Inferior parietal cortex (tissue), 1 donor: Measurements from ENCODE around the gene VLDLR.
"Not testable (repeated sequence)": the region's sequence is repeated elsewhere in the genome, so short reads cannot be mapped to it uniquely, and the experiment has no call there.

Source experiments
- DNase-seq: peaks from one replicate; pipeline ENCODE4 v3.0.0-alpha.2; 2016; ENCODE audit errors: extremely low spot score

The VLDLR gene

GRCh38 chr9:2663461-2664173 is 42.0 kb downstream of the VLDLR start:
- peak; percentile 24 for DNase-seq

DNA sequence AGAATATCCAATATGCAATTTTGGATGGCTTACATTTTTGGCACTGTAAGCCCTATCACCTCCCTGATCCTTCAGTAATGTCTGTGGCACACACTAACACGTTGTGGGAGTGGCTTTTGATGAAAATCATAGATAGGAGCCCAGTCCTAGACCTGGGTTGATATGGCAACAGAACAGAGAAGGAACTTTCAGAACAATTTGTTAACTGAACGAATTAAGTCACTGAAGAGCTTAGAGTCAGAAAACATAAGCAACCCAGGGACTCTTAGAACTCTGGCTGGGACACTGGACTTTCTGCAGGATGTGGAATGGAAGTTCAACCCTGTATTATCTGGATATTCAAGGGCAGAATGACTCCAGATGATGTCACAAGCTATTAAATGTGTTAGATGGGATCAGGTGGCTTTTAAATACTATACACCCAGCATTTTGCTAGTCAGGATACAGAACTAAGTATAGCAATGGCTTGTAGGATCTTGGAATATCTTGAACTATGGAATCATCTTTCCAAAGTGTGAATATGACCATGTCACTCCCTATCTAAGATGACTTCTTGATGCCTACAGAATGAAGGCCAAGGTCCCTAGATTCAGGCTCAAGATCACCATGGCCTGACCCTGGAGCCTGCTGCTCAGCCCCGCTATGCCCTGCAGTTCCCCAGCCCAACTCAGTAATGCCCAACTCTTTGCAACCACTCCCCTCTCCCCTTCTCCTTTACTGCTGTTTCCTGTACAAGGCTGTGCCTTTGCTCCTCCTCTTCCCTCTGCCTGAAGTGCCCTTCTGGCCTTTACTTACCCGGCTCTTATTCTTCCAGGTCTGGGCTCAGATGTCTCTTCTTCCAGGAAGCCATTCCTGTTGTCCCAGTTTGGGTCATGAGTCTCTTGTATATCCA is 42.8 kb downstream of the VLDLR start:
- no peak for DNase-seq

GRCh38 chr9:2666569-2666968 is 45.0 kb downstream of the VLDLR start:
- no peak for DNase-seq

- DNase-seq, result no peak
Observed at GRCh38 chr9:2673161-2673560, 51.6 kb downstream of the VLDLR start.

GRCh38 chr9:2674141-2674824 is 52.7 kb downstream of the VLDLR start:
- DNase-seq, result no peak

GRCh38 chr9:2675834-2676233 is 54.2 kb downstream of the VLDLR start:
- no peak for DNase-seq

- DNase-seq, result no peak
Observed at GRCh38 chr9:2676466-2676865, 54.9 kb downstream of the VLDLR start.

- no peak for DNase-seq
Observed at GRCh38 chr9:2677915-2678889, 56.6 kb downstream of the VLDLR start.

DNA sequence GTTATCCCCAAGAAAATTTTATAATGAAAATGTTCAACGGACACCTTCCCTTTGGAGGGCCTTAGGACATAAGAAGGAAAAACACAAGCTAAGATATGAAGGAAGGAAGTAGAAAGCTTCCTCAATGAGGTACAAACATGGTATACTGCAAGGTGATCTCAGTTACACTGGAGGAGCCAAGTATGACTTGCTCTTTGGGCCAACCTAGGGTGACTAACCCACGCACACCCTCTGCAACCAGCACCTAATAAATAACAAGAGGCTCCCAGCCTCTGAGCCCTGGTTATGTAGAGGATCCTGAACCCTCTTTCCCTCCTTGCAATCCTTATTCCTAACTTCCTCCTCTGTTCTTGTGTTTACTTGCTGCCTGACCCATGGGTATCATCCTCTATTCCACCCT is 57.4 kb downstream of the VLDLR start:
- no peak for DNase-seq

DNA sequence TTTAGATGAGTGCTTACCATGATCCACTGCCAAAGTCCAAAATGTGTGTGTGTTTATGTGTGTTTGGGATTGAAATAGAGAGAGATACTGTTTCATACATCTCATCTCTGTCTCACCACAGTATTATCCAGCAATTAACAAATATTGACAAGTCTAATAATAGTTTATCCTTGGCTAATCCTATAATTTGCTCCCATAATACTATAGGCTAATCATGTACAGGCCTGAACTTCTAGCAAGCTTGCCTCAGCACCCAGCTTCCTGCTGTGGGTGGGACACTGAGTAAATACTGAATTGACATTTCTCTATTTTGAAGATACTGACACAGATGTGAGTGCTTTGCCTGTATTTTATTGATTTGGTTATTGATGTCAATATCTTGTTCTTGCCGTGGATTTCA is 60.4 kb downstream of the VLDLR start:
- no peak for DNase-seq

DNA sequence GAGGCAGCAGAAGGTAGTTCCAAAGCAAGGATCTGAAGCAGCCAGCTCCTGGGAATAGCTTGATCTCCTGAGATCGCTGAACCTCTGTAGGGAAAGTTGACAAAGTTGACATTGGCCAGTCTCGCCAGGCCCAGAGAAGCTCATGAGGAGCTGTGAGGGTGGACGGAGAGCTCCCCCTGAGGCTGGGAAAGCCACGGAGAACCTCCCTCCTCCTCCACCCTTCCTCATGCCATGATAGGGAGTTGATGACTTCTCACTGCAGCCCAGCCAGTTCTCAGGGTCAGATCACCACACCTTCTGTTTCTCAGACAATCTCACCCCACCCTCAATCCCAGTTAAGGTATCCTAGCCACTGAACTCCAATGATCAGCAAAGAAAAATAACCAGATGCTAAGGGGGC is 65.3 kb downstream of the VLDLR start:
- DNase-seq, result no peak

GRCh38 chr9:2688636-2689035 is 67.0 kb downstream of the VLDLR start:
- no peak for DNase-seq

- no peak for DNase-seq
Observed at GRCh38 chr9:2691212-2691611, 69.6 kb downstream of the VLDLR start.

GRCh38 chr9:2691626-2692025 is 70.0 kb downstream of the VLDLR start:
- DNase-seq, result no peak

DNA sequence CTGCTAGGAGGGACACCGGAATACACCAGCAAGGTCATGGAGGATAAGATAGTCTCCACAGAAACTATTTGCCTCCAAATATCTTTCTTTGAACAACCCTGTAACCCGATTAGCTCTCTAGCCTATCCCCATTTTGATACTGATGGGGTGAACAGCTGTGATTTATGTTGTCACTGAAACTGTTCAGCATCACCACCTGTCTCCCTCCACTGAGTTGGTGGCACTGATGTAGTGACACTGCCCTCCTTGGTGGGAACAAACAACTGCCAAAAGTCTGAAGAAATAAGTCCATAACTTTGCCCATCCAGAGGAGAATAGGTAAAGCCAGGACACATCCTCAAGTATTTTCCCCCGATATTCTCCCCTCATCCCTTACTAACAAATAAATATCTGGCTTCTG is 71.5 kb downstream of the VLDLR start:
- no peak for DNase-seq

GRCh38 chr9:2697492-2697891 is 75.9 kb downstream of the VLDLR start:
- no peak for DNase-seq

- no peak for DNase-seq
Observed at GRCh38 chr9:2700398-2700797, 78.8 kb downstream of the VLDLR start.

- DNase-seq, result no peak
Observed at GRCh38 chr9:2700909-2701550, 79.4 kb downstream of the VLDLR start.

- no peak for DNase-seq
Observed at GRCh38 chr9:2704504-2704903, 82.9 kb downstream of the VLDLR start.

- not testable (repeated sequence) for DNase-seq
Observed at GRCh38 chr9:2707256-2707655, 85.7 kb downstream of the VLDLR start.
